ENCODE measurements around the gene RANGAP1.

Gene RANGAP1

DNA sequence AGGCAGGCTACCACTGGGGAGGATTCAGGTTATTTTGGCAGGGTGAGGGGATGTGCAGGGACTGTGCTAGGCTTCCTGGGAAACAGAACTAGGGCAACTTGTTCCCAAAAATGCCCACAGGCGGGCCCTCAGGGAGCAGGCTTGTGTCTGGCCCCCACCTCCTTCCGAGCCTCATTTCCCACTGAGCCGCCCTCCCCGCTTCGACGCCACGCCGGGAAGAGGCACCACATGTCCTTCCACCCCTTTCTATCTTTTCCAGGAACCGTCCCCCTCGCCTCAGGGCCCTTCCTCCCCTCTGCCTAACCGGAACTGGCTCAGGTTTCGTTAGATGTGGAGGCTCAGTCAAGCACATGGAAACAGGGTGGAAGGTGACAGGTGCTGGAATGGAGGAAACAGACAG is 35.9 kb downstream of the RANGAP1 start:
- no peak for DNase-seq (ENCODE audit: low read depth)
- TF ChIP-seq, protein P1, sequence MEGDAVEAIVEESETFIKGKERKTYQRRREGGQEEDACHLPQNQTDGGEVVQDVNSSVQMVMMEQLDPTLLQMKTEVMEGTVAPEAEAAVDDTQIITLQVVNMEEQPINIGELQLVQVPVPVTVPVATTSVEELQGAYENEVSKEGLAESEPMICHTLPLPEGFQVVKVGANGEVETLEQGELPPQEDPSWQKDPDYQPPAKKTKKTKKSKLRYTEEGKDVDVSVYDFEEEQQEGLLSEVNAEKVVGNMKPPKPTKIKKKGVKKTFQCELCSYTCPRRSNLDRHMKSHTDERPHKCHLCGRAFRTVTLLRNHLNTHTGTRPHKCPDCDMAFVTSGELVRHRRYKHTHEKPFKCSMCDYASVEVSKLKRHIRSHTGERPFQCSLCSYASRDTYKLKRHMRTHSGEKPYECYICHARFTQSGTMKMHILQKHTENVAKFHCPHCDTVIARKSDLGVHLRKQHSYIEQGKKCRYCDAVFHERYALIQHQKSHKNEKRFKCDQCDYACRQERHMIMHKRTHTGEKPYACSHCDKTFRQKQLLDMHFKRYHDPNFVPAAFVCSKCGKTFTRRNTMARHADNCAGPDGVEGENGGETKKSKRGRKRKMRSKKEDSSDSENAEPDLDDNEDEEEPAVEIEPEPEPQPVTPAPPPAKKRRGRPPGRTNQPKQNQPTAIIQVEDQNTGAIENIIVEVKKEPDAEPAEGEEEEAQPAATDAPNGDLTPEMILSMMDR (IDR thresholded peaks at IDR 0.05; ENCODE audit: low read depth, low read length, missing control alignments) = no peak
- no peak overlapping the region for H3K4me3 ChIP-seq (ENCODE audit: low read depth, low read length)

DNA sequence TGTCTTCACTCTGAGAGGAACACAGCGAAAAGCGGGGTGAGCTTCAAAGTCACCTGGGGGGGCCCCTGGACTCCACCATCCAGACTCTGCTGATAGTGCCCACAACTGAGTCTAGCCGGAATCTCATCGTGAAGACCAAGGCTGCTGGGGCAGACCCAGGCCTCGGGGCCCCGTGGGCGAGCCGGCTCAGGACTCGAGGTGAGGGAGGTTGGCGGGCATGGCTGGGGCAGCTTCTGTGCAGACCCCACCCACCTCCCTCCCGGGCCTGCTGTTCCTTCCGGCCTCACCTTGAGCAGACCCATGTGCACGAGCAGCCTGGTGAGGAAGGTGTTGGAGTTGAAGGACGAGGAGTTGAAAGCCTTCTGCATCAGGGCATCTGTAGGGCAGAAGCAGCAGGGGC is 36.5 kb downstream of the RANGAP1 start:
- DNase-seq (ENCODE audit: low read depth) = no peak
- TF ChIP-seq, protein P1 (IDR thresholded peaks at IDR 0.05; ENCODE audit: low read depth, low read length, missing control alignments) = no peak
- H3K4me3 ChIP-seq (ENCODE audit: low read depth, low read length) = no peak overlapping the region

DNA sequence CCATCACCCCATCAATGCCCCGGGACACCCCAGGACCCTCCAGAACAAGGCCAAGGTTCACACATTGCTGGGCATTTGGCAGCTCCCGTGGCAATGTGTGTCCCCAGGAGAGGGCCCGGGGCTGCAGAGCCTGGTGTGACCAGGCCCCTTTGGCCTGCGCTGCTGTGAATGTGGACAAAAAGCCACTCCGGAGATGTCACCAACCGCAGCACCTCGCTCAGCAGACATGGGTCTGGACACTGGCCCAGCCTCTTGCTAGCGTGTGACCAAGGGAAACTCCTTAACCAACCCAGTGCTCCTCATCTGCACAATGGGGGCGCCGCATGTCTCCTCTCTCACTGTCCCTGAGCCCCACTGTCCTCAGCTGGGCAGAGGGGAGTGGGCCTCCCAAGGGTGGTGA is 37.2 kb downstream of the RANGAP1 start:
- H3K4me3 ChIP-seq (ENCODE audit: low read depth, low read length) = no peak overlapping the region
- TF ChIP-seq, protein P1 (IDR thresholded peaks at IDR 0.05; ENCODE audit: low read depth, low read length, missing control alignments) = no peak
- no peak for DNase-seq (ENCODE audit: low read depth)

DNA sequence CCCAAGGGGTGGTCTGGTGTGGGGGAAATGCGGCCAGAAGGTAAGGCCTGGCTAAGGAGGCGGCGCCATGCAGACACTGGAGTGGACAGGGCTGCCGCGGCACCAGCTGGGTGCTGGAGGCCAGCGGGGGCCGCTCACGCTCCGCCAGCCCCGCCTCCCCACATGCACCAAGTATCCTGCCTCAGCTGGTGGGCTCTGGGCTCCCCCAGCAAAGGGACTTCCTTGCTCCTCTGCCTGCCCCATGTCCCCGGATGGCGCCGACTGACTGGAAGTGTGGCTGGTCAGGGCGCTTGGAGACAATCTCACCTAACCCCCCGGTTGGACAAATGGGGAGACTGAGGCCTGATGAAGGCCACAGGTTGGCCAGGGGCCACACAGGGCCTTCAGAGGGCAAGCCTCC is 37.7 kb downstream of the RANGAP1 start:
- no peak overlapping the region for H3K4me3 ChIP-seq (ENCODE audit: low read depth, low read length)
- DNase-seq (ENCODE audit: low read depth) = no peak
- TF ChIP-seq, protein P1 (IDR thresholded peaks at IDR 0.05; ENCODE audit: low read depth, low read length, missing control alignments) = no peak

DNA sequence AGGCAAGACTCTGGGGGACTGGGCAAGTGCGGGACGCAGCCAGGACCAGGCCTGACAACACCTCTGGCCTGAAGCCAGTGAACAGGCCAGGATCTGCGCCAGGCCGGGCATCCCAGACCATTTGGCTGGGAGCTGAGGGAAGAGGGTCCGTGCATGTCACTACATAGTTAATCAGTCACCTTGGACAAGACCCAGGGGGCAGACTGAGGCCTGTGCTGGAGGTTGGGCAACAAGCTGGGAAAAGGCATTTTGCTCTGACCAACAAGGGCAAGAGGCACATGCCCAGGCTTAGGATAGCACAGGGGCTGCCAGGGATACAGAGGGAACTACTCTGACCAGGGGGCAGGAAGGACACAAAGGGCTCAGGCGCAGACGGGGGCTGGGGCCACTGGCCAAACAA is 38.3 kb downstream of the RANGAP1 start:
- no peak for DNase-seq (ENCODE audit: low read depth)
- no peak overlapping the region for H3K4me3 ChIP-seq (ENCODE audit: low read depth, low read length)
- TF ChIP-seq, protein P1 (IDR thresholded peaks at IDR 0.05; ENCODE audit: low read depth, low read length, missing control alignments) = no peak

DNA sequence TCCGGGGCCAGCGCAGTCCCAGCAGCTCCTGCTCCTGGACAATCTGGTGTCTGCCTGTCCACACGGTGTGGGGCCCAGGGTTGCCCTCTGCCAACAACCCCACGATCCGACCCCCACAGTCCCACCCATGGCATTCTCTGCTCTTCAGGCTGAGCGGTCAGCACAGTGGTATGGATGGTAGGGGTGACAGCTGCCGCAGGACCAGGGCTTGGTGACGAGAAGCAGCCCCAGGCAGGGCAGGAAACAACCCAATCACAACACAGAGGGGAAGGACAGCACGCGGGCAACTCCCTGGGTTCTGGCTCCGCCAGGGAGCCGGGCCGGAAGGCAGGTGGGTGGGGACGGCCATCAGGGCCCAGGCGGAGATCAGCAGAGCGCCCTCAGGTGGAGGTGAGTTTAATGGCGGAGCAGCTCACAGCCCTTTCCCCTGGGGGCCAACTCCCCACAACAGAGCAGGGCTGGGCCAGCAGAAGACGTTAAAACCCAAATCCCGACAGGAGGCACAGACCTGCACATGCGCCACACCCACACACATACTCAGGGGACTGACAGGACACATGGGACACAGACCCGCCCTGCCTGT is 40.0 kb downstream of the RANGAP1 start:
- no peak overlapping the region for H3K4me3 ChIP-seq (ENCODE audit: low read depth, low read length)
- DNase-seq (ENCODE audit: low read depth) = no peak
- TF ChIP-seq, protein P1 (IDR thresholded peaks at IDR 0.05; ENCODE audit: low read depth, low read length, missing control alignments) = no peak

DNA sequence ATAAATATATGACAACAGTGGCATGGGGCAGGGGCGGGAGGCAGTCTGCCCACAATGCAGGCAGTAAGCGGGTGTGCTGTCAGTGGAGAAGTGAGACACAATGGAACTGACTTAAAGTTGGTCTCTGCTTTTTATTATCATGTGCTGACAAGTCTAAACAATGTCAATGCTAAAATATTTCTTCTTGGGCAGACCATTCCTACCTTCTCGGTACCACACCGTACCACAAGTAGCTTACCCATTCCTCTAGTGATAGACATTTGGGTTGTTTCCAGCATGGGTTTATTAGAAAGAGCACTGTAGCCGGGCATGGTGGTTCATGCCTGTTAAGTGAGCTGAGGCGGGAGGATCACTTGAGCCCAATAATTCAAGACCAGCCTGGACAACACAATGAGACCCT is 42.6 kb downstream of the RANGAP1 start:
- no peak for DNase-seq (ENCODE audit: low read depth)
- TF ChIP-seq, protein P1 (IDR thresholded peaks at IDR 0.05; ENCODE audit: low read depth, low read length, missing control alignments) = no peak
- H3K4me3 ChIP-seq (ENCODE audit: low read depth, low read length) = no peak overlapping the region
